Stimulated activated CD8-positive, alpha-beta memory T cell treated with anti-CD3 and anti-CD28 coated beads, Interleukin-15, amount 100 ng/mL, for 24 hours (primary cell): ENCODE measurements around the gene PRKN.

Experiments used
- DNase-seq: peaks from one replicate; pipeline ENCODE4 v3.0.0-alpha.2; 2020; ENCODE audit warnings: low read depth

Gene PRKN

DNA sequence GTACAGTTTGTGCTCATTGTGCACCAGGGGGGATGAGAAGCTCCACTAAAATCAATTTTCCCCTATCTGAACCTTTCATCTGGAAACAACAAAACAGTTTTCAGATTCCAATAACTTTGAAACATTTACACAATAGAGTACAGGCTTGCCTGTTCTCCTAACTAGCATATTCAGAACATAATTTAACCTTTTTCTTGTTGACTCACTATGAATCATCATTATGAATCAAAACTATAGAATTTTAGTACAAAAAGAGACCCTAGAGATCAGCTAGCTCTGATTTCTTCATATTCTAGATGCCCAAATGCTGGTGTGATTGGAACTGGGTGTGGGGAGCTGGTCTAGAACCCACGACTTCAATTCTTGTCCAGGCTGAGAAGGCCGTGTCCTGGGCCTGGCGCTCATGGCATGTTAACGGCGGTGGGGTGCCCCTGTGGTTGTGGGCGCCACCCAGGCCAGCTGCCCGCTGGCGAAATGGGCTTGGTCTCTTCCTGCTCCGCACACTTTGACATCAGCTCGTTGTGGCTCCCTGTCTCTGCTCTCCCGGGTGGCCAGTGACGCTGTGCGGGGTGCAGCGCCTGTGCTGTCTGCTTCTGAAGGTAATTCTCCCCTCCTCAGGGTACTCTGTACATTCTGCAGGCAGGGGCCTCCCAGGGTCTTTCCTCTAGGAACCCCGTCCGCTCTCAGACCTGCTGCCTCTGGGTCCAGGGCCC, 1423.8 kb downstream of the PRKN start:
- DNase-seq = no peak

GRCh38 chr6:161302949-161303348, 1424.6 kb downstream of the PRKN start:
- no peak for DNase-seq

DNA sequence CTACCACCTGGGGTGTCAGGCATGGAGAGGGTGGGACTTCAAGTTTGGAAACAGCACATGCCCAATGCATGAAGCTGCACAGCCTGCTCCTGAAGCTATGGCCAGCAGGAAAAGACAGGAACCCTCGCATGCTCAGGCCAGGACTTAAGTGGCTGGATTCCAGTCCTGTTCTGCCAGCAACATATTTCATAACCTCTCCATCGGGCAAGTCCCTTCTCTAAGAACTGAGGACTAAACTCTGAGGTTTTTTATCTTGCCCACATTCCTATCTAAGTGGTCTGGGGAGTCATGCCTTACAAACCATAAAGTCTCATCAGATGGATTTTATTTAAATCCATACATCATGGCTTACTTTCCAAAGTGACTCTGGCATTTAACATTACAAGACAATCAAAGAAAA, 1426.2 kb downstream of the PRKN start:
- DNase-seq = no peak

- no peak for DNase-seq
Measured at GRCh38 chr6:161300823-161301222, 1426.7 kb downstream of the PRKN start.

- DNase-seq = no peak
Measured at GRCh38 chr6:161299726-161300125, 1427.8 kb downstream of the PRKN start.
